Motor neuron (in vitro differentiated cells): ENCODE data around the gene RNGTT. TPM values are rescaled to one million over a fixed set of nuclear protein-coding genes. Genes with fewer than 3 reads are reported as not detected.

ENCODE experiments used
- ATAC-seq, 8 experiments: fragments of 200-7000 bp; cut with Tn5 transposase; replicated peaks in 6 of 8; 2 replicates each; pipeline ENCODE4 v1.8.0; 2021; ENCODE audit warnings: mild to moderate bottlenecking in 8 of 8, moderate library complexity in 8 of 8
- H3K27ac ChIP-seq, 2 donors: fragments of 250-450 bp; sonication (Bioruptor Pico); 2 replicates each; pipeline ENCODE4 v1.9.0; 2021; ENCODE audit warnings: antibody characterized with exemption in 2 of 2, mild to moderate bottlenecking in 2 of 2, moderate library complexity in 1 of 2
- H3K4me1 ChIP-seq, 2 donors: fragments of 250-450 bp; sonication (Bioruptor Pico); replicated peaks in 1 of 2; 2 replicates each; pipeline ENCODE4 v1.6.1; 2021; ENCODE audit warnings: antibody characterized with exemption in 2 of 2, mild to moderate bottlenecking in 2 of 2, moderate library complexity in 1 of 2
- H3K4me3 ChIP-seq, 5 donors: fragments of 250-450 bp; sonication (Bioruptor Pico); 2 replicates each; pipeline ENCODE4 v1.9.0; 2021; ENCODE audit warnings: antibody characterized with exemption in 5 of 5, mild to moderate bottlenecking in 5 of 5, moderate library complexity in 4 of 5
- WGBS, 10 experiments: fragments of 450-650 bp; shearing (Covaris generic); methylation state at CpG; one replicate each; pipeline ENCODE4 v1.0.0; 2022; 5-methylcytosine and 5-hydroxymethylcytosine counted together
- in situ Hi-C, 9 experiments: fragments of 400-800 bp; cut with MboI; loops; one replicate each; pipeline ENCODE4 v1.15.0; 2021; ENCODE audit warnings: low sequenced_read_pairs in 9 of 9, low pct_unique_long_range_greater_than_20kb in 2 of 9; ENCODE audit not compliant: unreplicated experiment in 9 of 9
- total RNA-seq, 8 experiments: library from RNA; unstranded; fragments of 300-600 nt; gene quantifications; 2 replicates each; pipeline versions ENCODE4 v1.2.3 to v1.2.4, GENCODE V29; 2022

The RNGTT gene
- total RNA-seq, 8 experiments from 2014 or later: 11.7 to 24.0 (median 18.4) TPM

DNA sequence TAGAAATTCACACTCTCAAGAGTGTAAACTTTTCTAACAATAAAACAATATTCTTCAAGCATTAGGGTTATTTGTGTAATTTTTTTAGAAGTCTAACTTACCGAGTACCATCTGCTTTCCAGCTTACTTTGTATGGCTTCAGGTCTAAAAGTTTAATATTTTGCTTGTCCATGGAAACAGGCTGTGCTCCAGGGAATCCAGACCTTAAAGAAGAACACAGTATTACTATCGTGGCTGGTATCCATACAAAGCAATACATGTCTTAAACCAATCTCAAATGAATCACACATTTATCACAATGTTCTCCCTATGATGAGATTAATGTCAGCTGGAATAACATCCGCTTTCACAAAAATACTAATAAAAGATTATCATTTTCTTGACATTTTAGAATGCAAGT is 73.0 kb downstream of the RNGTT start:
- no peak overlapping the region for H3K27ac ChIP-seq
- peak in 1 of 8 experiments; percentile 51 for ATAC-seq
- 11 to 100% (median 90%) methylated on average over 1 to 3 of the region's 3 CpGs; no CpG with 5 or more reads in 1 of the 10 experiments for WGBS, 10 experiments

DNA sequence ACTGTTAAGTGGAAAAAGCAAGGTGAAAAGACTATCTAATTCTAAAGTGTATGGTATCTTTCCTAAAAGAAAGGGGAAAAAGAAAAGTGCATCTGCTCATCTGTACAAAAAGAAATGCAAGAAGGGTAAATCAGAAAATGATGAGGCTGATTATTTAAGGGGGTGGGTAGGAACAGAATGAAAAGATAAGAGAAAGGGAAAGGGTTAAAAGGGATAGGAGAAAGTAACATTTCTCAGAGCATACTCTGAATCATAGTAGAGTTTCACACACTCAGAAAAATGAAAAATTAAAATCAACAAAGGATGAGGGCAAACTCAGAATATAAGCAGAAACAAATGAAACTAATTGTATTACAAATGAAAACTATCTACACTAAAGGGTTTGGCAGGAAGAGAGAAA is 79.1 kb downstream of the RNGTT start:
- Histone ChIP-seq H3K27ac (no peak overlapping the region), H3K4me1 (no peaks in the 10 kb centered on the region), H3K4me3 (no peak overlapping the region)
- no peak for ATAC-seq
- in situ Hi-C loops: no loop called here

More for the DNA sequence above, 73.0 kb downstream of the RNGTT start:
- Histone ChIP-seq H3K4me3 (no peak overlapping the region), H3K4me1 (no peaks in the 10 kb centered on the region)
- in situ Hi-C loops: no loop called here

- Histone ChIP-seq H3K4me1 (no peaks in the 10 kb centered on the region), H3K4me3 (no peak overlapping the region), H3K27ac (no peak overlapping the region)
- 67 to 100% (median 87%) methylated on average over 1 to 2 of the region's 2 CpGs for WGBS, 10 experiments
- no peak for ATAC-seq
- in situ Hi-C loops: no loop called here
These were observed 80.9 kb downstream of the RNGTT start for GRCh38 chr6:88882536-88882935.

- ATAC-seq: no peak
- WGBS, 10 experiments: 57 to 100% (median 93%) methylated on average over 1 of the region's 1 CpG; no CpG with 5 or more reads in 3 of the 10 experiments
- in situ Hi-C loops: no loop called here
- Histone ChIP-seq H3K27ac (no peak overlapping the region), H3K4me1 (no peaks in the 10 kb centered on the region), H3K4me3 (no peak overlapping the region)
These were observed 82.0 kb downstream of the RNGTT start for GRCh38 chr6:88881451-88881850.

DNA sequence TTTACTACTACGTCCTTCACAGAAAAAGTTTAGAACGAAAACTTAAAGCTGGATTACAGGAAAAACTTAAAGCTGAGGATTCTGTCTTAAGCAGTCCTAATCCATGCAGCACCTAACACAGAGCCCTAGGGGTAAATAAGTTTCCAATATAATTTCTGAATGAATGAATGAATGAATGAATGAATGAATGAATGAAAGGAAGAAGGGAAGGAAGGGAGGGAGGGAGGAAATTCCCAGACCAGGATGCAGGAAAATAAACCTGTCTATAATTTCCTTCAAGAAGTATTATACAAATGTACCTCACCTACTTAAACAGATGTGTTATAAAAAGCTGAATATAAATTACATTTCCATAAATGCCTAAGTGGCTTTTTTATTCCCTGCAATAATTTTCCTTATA is 83.4 kb downstream of the RNGTT start:
- in situ Hi-C loops: no loop called here
- 88 to 100% (median 100%) methylated on average over 1 to 2 of the region's 2 CpGs; no CpG with 5 or more reads in 1 of the 10 experiments for WGBS, 10 experiments

DNA sequence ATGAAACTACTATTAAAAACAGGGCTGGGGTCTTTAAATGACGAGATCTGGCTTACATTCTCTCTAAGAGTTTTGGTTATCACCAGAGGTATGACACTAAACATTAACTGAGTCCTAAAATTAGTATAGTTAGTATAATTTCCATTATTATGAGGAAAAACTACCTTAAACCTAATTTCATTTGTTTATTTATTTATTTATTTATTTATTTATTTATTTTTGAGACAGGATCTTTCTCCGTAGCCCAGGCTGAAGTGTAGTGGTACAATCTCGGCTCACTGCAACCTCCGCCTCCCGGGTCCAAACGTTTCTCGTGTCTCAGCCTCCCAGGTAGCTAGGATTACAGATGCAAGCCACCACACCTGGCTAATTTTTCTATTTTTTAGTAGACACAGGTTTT is 85.5 kb downstream of the RNGTT start:
- in situ Hi-C loops: no loop called here
- no peak overlapping the region for H3K4me3 ChIP-seq
- no peak overlapping the region for H3K27ac ChIP-seq
- 95 to 100% (median 100%) methylated on average over 1 to 7 of the region's 7 CpGs; no CpG with 5 or more reads in 1 of the 10 experiments for WGBS, 10 experiments
- ATAC-seq: no peak
- no peaks in the 10 kb centered on the region for H3K4me1 ChIP-seq

More for the DNA sequence above, 83.4 kb downstream of the RNGTT start:
- Histone ChIP-seq H3K4me1 (no peaks in the 10 kb centered on the region), H3K4me3 (no peak overlapping the region), H3K27ac (no peak overlapping the region)
- ATAC-seq: no peak

DNA sequence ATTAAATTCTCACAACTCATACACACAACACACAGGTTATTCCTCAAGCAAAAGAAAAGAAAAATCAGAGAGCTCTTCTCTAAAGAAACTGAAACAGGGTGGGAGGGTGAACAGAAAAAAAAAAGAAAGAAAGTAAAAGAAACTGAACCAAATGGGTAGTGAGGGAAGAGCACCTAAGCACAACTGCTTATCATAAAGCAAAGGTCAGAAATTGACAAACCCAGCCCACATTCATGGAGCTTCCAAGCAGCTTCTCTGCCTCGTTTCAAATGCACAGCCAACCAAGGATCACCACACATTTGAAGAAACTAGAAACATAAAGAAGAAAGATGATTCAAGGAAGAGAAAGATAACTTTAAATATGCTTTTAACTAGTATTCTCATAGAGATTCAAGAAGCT is 90.5 kb downstream of the RNGTT start:
- Histone ChIP-seq H3K4me3 (no peak overlapping the region), H3K4me1 (no peaks in the 10 kb centered on the region), H3K27ac (no peak overlapping the region)
- in situ Hi-C loops: loop anchor here in 1 of 9 experiments (25.0 kb wide), 1 partner anchor 936 kb away; no protein-coding TSS in a partner anchor
- no peak for ATAC-seq
- WGBS, 10 experiments: 67 to 100% (median 78%) methylated on average over 1 of the region's 1 CpG; no CpG with 5 or more reads in 1 of the 10 experiments

GRCh38 chr6:88871498-88871897 is 91.9 kb downstream of the RNGTT start:
- in situ Hi-C loops: loop anchor here in 1 of 9 experiments (25.0 kb wide), 1 partner anchor 934 kb away; no protein-coding TSS in a partner anchor
- Histone ChIP-seq H3K4me3 (no peak overlapping the region), H3K27ac (no peak overlapping the region), H3K4me1 (no peaks in the 10 kb centered on the region)
- ATAC-seq: no peak
- WGBS, 10 experiments: 0 to 100% (median 64%) methylated on average over 1 to 3 of the region's 3 CpGs; no CpG with 5 or more reads in 1 of the 10 experiments

DNA sequence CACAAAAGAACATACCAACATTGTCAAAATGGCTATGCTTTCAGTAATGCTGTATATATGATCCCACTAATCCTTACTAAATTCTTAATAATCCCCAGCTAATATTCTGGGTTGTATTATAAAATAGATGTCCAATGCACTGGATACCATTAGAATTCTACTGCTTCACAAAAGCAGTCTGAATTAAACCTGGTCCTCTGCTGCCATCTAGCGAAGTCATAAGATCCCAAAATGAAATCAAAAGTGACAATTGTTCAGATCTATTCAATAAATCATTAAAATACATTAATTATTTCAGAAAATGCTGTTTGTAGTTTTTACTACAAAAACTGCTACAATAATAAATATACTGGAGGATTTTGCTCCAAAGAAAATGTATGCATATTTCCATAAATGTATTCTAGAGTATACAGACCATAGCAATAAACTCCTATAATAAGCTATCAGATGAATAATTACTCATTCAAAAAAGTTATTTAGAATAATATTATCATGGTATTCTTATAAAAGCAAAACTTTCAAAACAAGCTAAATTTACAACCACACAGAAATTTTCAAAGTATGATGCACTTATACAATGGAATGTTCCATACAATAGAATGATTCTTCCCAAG is 92.6 kb downstream of the RNGTT start:
- in situ Hi-C loops: loop anchor here in 1 of 9 experiments (25.0 kb wide), 1 partner anchor 934 kb away; no protein-coding TSS in a partner anchor
- 0 to 38% (median 6%) methylated on average over 1 of the region's 1 CpG; no CpG with 5 or more reads in 2 of the 10 experiments for WGBS, 10 experiments
- ATAC-seq: peak in 5 of 8 experiments; percentile 19 to 45 (median 33)

DNA sequence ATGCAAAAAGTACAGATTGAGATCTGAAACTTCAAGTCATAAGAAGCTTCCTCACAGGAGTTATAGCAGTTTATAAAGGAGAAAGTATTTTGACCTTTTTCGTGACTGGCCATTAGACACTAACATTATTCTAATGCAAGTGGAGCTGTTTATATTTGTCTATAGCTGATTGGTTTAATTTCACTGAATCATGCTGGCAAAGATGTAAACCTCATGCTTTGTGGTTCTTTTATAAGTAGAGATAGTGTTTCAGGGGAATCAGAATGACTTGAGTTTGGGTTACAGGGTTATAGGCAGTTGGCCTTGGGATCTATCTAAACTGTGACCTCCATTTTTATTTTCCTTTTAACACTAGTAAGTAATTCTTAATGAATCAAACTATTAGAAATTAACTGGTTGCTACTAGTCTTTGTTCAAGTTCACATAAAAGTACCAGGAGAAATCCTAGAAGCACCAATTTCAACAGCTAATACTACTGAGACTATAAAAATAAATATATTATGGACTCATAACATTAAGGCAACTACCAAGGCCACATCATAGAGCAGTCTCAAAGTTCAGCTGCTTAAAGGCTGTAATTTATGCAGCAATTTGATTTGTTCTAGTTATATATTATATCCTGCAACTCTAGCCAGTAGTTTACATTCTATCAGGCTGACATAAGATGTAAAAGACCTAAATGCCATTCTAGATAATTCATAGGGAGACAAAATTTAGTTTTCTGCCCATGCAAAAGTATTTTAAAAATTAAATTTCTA is 94.0 kb downstream of the RNGTT start:
- peak in 1 of 8 experiments; percentile 36 for ATAC-seq
- in situ Hi-C loops: loop anchor here in 1 of 9 experiments (25.0 kb wide), 1 partner anchor 932 kb away; no protein-coding TSS in a partner anchor
- no peak overlapping the region for H3K27ac ChIP-seq
- WGBS, 10 experiments: 20 to 100% (median 88%) methylated on average over 1 of the region's 1 CpG; no CpG with 5 or more reads in 1 of the 10 experiments
- no peak overlapping the region for H3K4me3 ChIP-seq
- no peaks in the 10 kb centered on the region for H3K4me1 ChIP-seq

More for the DNA sequence above, 92.6 kb downstream of the RNGTT start:
- Histone ChIP-seq H3K4me3 (no peak overlapping the region), H3K4me1 (no peaks in the 10 kb centered on the region), H3K27ac (no peak overlapping the region)

GRCh38 chr6:88867841-88868731 is 95.3 kb downstream of the RNGTT start:
- in situ Hi-C loops: loop anchor here in 1 of 9 experiments (25.0 kb wide), 1 partner anchor 931 kb away; no protein-coding TSS in a partner anchor
- Histone ChIP-seq H3K4me3 (no peak overlapping the region), H3K27ac (no peak overlapping the region), H3K4me1 (no peaks in the 10 kb centered on the region)
- ATAC-seq: no peak
- 33 to 100% (median 72%) methylated on average over 1 to 2 of the region's 2 CpGs; no CpG with 5 or more reads in 1 of the 10 experiments for WGBS, 10 experiments

GRCh38 chr6:88866856-88867255 is 96.6 kb downstream of the RNGTT start:
- Histone ChIP-seq H3K27ac (no peak overlapping the region), H3K4me3 (no peak overlapping the region), H3K4me1 (no peaks in the 10 kb centered on the region)
- in situ Hi-C loops: loop anchor here in 1 of 9 experiments (25.0 kb wide), 1 partner anchor 930 kb away; no protein-coding TSS in a partner anchor
- 61 to 100% (median 95%) methylated on average over 1 to 2 of the region's 2 CpGs; no CpG with 5 or more reads in 3 of the 10 experiments for WGBS, 10 experiments
- ATAC-seq: peak in 1 of 8 experiments; percentile 21
